ENCODE data around the gene ARSH. TPM values are rescaled to one million over a fixed set of nuclear protein-coding genes. Genes with fewer than 3 reads are reported as not detected.

ARSH gene
- total and polyA plus RNA-seq, 2 of the 8 experiments (the other 6 are each of a cell fraction or from before 2014, with no cell fraction given) = not detected

DNA sequence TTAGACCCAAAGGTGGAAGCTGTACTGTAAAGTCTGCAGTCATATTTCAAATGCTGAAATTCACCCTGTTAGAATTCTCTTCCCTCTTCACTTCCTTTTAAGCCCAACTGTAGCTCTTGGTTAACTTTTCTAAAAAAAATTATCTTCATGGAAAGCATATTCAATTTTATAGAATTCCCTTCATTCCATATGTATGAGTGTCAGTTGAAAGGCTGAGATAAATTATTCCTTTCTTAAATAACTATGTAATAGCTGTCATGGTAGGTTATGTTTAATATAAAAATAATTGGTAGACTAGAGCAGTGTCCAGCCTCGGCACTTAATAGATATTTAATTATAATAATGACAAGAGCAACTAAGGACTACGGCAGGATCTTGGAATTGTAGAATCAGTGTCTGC is 16.8 kb upstream of the ARSH start:
- H4K5ac ChIP-seq (ENCODE audit: insufficient read length, low read depth, low read length) = no peak overlapping the region
- H3K9ac ChIP-seq (replicated peaks in 1 of 4; ENCODE audit: extremely low read depth in 1 of 4, low read depth in 3 of 4, low read length in 3 of 4) = no peak overlapping the region
- H3K27me3 ChIP-seq (replicated peaks in 1 of 4; ENCODE audit: control insufficient read depth in 3 of 4, extremely low read depth in 1 of 4, insufficient read depth in 3 of 4, low read length in 3 of 4) = no peaks in the 10 kb centered on the region
- no peak overlapping the region for H2AK5ac ChIP-seq (ENCODE audit: low read depth, low read length)
- no peak overlapping the region for H2AFZ ChIP-seq (ENCODE audit: low read length)
- H3K14ac ChIP-seq (ENCODE audit: insufficient read length) = no peak overlapping the region
- H4K8ac ChIP-seq (ENCODE audit: extremely low read depth, insufficient read depth, low read length) = no peak overlapping the region
- no peak overlapping the region for H2BK12ac ChIP-seq (ENCODE audit: low read depth, low read length)
- POLR2A ChIA-PET (ENCODE audit: partially characterized antibody) = no interaction called here
- H3K4me3 ChIP-seq (ENCODE audit: extremely low read depth in 1 of 4, insufficient read depth in 2 of 4, low read depth in 3 of 4, low read length in 4 of 4) = no peak overlapping the region
- H3K79me2 ChIP-seq (ENCODE audit: control insufficient read depth in 1 of 2, insufficient read depth in 2 of 2, low read length in 2 of 2) = no peaks in the 10 kb centered on the region
- no peak overlapping the region for H2BK15ac ChIP-seq (ENCODE audit: low read length)
- no peak overlapping the region for H3K56ac ChIP-seq (replicated peaks; ENCODE audit: insufficient read length, low read depth, low read length)
- H3K4ac ChIP-seq (replicated peaks; ENCODE audit: insufficient read length, low read depth, low read length) = no peak overlapping the region
- TF ChIP-seq TBP (IDR thresholded peaks at IDR 0.05; ENCODE audit: low read depth, low read length) (no peak), RNF2 (IDR thresholded peaks at IDR 0.05; ENCODE audit: borderline replicate concordance, low read depth, low read length, missing control alignments, poor library complexity, severe bottlenecking) (no peak)
- H2BK120ac ChIP-seq (replicated peaks; ENCODE audit: low read depth, low read length) = no peak overlapping the region
- WGBS, 2 experiments (ENCODE audit: extremely low coverage in 1 of 2, insufficient coverage in 1 of 2, insufficient read length in 1 of 2, insufficient replicate concordance in 2 of 2, low coverage in 1 of 2, low lambda C conversion rate in 2 of 2, missing lambda C conversion rate in 1 of 2) = 91% methylated on average over 2 of the region's 2 CpGs; no CpG with 5 or more reads in 1 of the 2 experiments
- H3K79me1 ChIP-seq (ENCODE audit: low read depth, low read length) = no peaks in the 10 kb centered on the region
- H4K20me1 ChIP-seq (replicated peaks in 1 of 2; ENCODE audit: control insufficient read depth in 1 of 2, insufficient read depth in 2 of 2, low read length in 2 of 2) = no peaks in the 10 kb centered on the region
- H2BK20ac ChIP-seq (ENCODE audit: low read length) = no peak overlapping the region
- FAIRE-seq = no peak
- no peaks in the 10 kb centered on the region for H3K36me3 ChIP-seq (ENCODE audit: control insufficient read depth in 2 of 4, insufficient read depth in 4 of 4, low read length in 3 of 4)
- H3K4me2 ChIP-seq (ENCODE audit: insufficient read depth in 1 of 2, low read depth in 2 of 2, low read length in 2 of 2) = no peak overlapping the region
- no peak overlapping the region for H4K91ac ChIP-seq (replicated peaks; ENCODE audit: insufficient read length, low read length)
- H3K27ac ChIP-seq (ENCODE audit: low read depth, low read length) = no peak overlapping the region
- CTCF ChIA-PET (ENCODE audit: partially characterized antibody) = no interaction called here
- no peak for DNase-seq (ENCODE audit: low read depth in 1 of 2, low spot score in 2 of 2)
- H2BK5ac ChIP-seq (ENCODE audit: low read depth, low read length) = no peak overlapping the region
- no peak overlapping the region for H3K18ac ChIP-seq (ENCODE audit: extremely low read depth, low read length)
- no peaks in the 10 kb centered on the region for H3K4me1 ChIP-seq (replicated peaks in 1 of 4; ENCODE audit: control insufficient read depth in 3 of 4, insufficient read depth in 4 of 4, low read length in 3 of 4)
- no peaks in the 10 kb centered on the region for H3K9me3 ChIP-seq (ENCODE audit: insufficient read depth in 2 of 2, low read depth in 1 of 2, low read length in 1 of 2)
- H3K23me2 ChIP-seq (ENCODE audit: low read depth, low read length) = no peaks in the 10 kb centered on the region
- no peak overlapping the region for H3K23ac ChIP-seq (ENCODE audit: insufficient read length)

All from H1 (cell line).